HepG2 (cell line): ENCODE results near the gene ZNF230. TPM values are rescaled to one million over a fixed set of nuclear protein-coding genes. Genes with fewer than 3 reads are reported as not detected.
A peak's percentile ranks its signal among the peaks of the same experiment; 100 is the strongest.

Source experiments
- AKAP8 ChIP-seq: sonication (generic); formaldehyde crosslinking; IDR thresholded peaks from 2 replicates; pipeline ENCODE4 v1.5.1; 2020; ENCODE audit warnings: mild to moderate bottlenecking, missing genetic modification reagents
- CCDC6 ChIP-seq: sonication (generic); formaldehyde crosslinking; IDR thresholded peaks from 2 replicates; pipeline ENCODE4 v1.8.1; 2022; ENCODE audit warnings: mild to moderate bottlenecking, missing genetic modification reagents, moderate library complexity
- CSRNP2 ChIP-seq: sonication (generic); formaldehyde crosslinking; conservative IDR thresholded peaks from 2 replicates; pipeline ENCODE4 v1.8.0; 2022; ENCODE audit warnings: low read depth, missing genetic modification reagents
- DMAP1 ChIP-seq: IDR thresholded peaks from 2 replicates; pipeline ENCODE4 v1.6.1; 2016
- FOXK1 ChIP-seq: sonication (generic); formaldehyde crosslinking; IDR thresholded peaks from 2 replicates; pipeline ENCODE4 v1.4.0; 2020; ENCODE audit warnings: low read depth, missing genetic modification reagents, borderline replicate concordance
- GABPB1 ChIP-seq: IDR thresholded peaks from 2 replicates; pipeline ENCODE4 v1.6.1; 2016; ENCODE audit warnings: mild to moderate bottlenecking, missing genetic modification reagents, moderate library complexity, missing compliant biosample characterization
- HDAC1 ChIP-seq: sonication (generic); formaldehyde crosslinking; IDR thresholded peaks from 2 replicates; pipeline ENCODE4 v1.5.1; 2020; ENCODE audit warnings: mild to moderate bottlenecking, missing genetic modification reagents
- HNF4A ChIP-seq: sonication (generic); formaldehyde crosslinking; IDR thresholded peaks from 2 replicates; pipeline ENCODE4 v1.4.0; 2020; ENCODE audit warnings: missing genetic modification reagents
- IKZF5 ChIP-seq: IDR thresholded peaks from 2 replicates; pipeline ENCODE4 v1.6.1; 2018; ENCODE audit warnings: missing genetic modification reagents, mild to moderate bottlenecking, missing compliant biosample characterization
- NFATC3 ChIP-seq: sonication (generic); formaldehyde crosslinking; IDR thresholded peaks from 2 replicates; pipeline ENCODE4 v1.5.1; 2020; ENCODE audit warnings: mild to moderate bottlenecking, missing genetic modification reagents
- PHF20 ChIP-seq: sonication (generic); formaldehyde crosslinking; IDR thresholded peaks from 2 replicates; pipeline ENCODE4 v1.5.0; 2020; ENCODE audit warnings: mild to moderate bottlenecking, missing genetic modification reagents
- REXO4 ChIP-seq: sonication (generic); formaldehyde crosslinking; IDR thresholded peaks from 2 replicates; pipeline ENCODE4 v1.8.0; 2022; ENCODE audit warnings: missing genetic modification reagents, mild to moderate bottlenecking, borderline replicate concordance
- TERF1 ChIP-seq: sonication (generic); formaldehyde crosslinking; IDR thresholded peaks from 2 replicates; pipeline ENCODE4 v1.8.0; 2022; ENCODE audit warnings: mild to moderate bottlenecking, missing genetic modification reagents, moderate library complexity
- TMF1 ChIP-seq: sonication (generic); formaldehyde crosslinking; IDR thresholded peaks from 2 replicates; pipeline ENCODE4 v1.8.1; 2022; ENCODE audit warnings: low read depth, missing genetic modification reagents
- WIZ ChIP-seq: sonication (generic); formaldehyde crosslinking; IDR thresholded peaks from 2 replicates; pipeline ENCODE4 v1.5.1; 2020; ENCODE audit warnings: mild to moderate bottlenecking, missing genetic modification reagents
- ZBTB39 ChIP-seq: sonication (generic); formaldehyde crosslinking; IDR thresholded peaks from 2 replicates; pipeline ENCODE4 v1.5.0; 2020; ENCODE audit warnings: missing genetic modification reagents
- ZFP41 ChIP-seq: sonication (generic); formaldehyde crosslinking; IDR thresholded peaks from 2 replicates; pipeline ENCODE4 v1.4.0; 2020; ENCODE audit warnings: mild to moderate bottlenecking, missing genetic modification reagents, borderline replicate concordance
- ZNF282 ChIP-seq: fragments of 450-650 bp; IDR thresholded peaks from 2 replicates; pipeline ENCODE4 v1.6.1; 2018; ENCODE audit not compliant: partially characterized antibody
- ZNF296 ChIP-seq: sonication (generic); formaldehyde crosslinking; conservative IDR thresholded peaks from 2 replicates; pipeline ENCODE4 v1.5.0; 2020; ENCODE audit warnings: mild to moderate bottlenecking, missing genetic modification reagents
- ZNF331 ChIP-seq: sonication (generic); formaldehyde crosslinking; IDR thresholded peaks from 2 replicates; pipeline ENCODE4 v1.4.0; 2020; ENCODE audit warnings: missing genetic modification reagents
- ZNF44 ChIP-seq: sonication (generic); formaldehyde crosslinking; IDR thresholded peaks from 2 replicates; pipeline ENCODE4 v1.5.1; 2020; ENCODE audit warnings: mild to moderate bottlenecking, missing genetic modification reagents
- ZSCAN31 ChIP-seq: sonication (generic); formaldehyde crosslinking; IDR thresholded peaks from 2 replicates; pipeline ENCODE4 v1.5.0; 2020; ENCODE audit warnings: low read depth, mild to moderate bottlenecking, missing genetic modification reagents
- ZUFSP ChIP-seq: sonication (generic); formaldehyde crosslinking; IDR thresholded peaks from 2 replicates; pipeline ENCODE4 v1.9.0; 2021; ENCODE audit warnings: missing genetic modification reagents, mild to moderate bottlenecking, borderline replicate concordance
- polyA plus RNA-seq, 8 experiments: library from polyadenylated mRNA; depleted of rRNA in 3 of 8; stranded (reverse) in 7 of 8; unstranded in 1 of 8; fragments of >200 nt; fragmentation: Illumina TruSeq in 4 of 8; extraction: Trizol in 4 of 8; gene quantifications; 2 replicates each; pipeline versions ENCODE4 v1.2.1 to v1.2.3, GENCODE V29; 2011 to 2016; ENCODE audit warnings: low read depth in 4 of 8, missing spikeins in 1 of 8, mixed read lengths in 1 of 8; ENCODE audit not compliant: insufficient read depth in 1 of 8
- total RNA-seq, 5 experiments: library from RNA; depleted of rRNA; stranded (reverse); fragments of >200 nt; fragmentation: Illumina TruSeq; extraction: Trizol; gene quantifications; 2 replicates each; pipeline ENCODE4 v1.2.3, GENCODE V29; 2016; ENCODE audit warnings: low read depth in 1 of 5

The ZNF230 gene
- total and polyA plus RNA-seq, 2 of the 13 experiments (the other 11 are each of a cell fraction or from before 2014, with no cell fraction given): 2.4 to 5.5 TPM

GRCh38 chr19:44051650-44052402, 49.1 kb downstream of the ZNF230 start, which contains the start of gene ZNF223 (continued):
- TF ChIP-seq HDAC1 (CRISPR knock-in tag) (peak; percentile 79), WIZ (CRISPR knock-in tag) (no peak), ZNF44 (CRISPR knock-in tag) (no peak), FOXK1 (CRISPR knock-in tag) (peak; percentile 61; the same call in 1 of the 2 replicates), ZNF296 (CRISPR knock-in tag) (no peak), ZSCAN31 (CRISPR knock-in tag) (peak; percentile 47; the same call in 1 of the 2 replicates), CCDC6 (CRISPR knock-in tag) (no peak), HNF4A (peak; percentile 67; the same call in 1 of the 2 replicates), TMF1 (CRISPR knock-in tag) (no peak), GABPB1 (peak; percentile 94), ZBTB39 (CRISPR knock-in tag) (no peak), ZFP41 (no peak), CSRNP2 (no peak), NFATC3 (CRISPR knock-in tag) (no peak), ZNF282 (no peak), ZNF331 (CRISPR knock-in tag) (no peak; the same call in 1 of the 2 replicates), AKAP8 (CRISPR knock-in tag) (no peak), PHF20 (CRISPR knock-in tag) (peak; percentile 87), TERF1 (no peak), DMAP1 (CRISPR knock-in tag) (no peak; the same call in 1 of the 2 replicates), ZUFSP (CRISPR knock-in tag) (no peak), REXO4 (CRISPR knock-in tag) (no peak), IKZF5 (CRISPR knock-in tag) (no peak; the same call in 1 of the 2 replicates)
